Mesendoderm (in vitro differentiated cells): ENCODE measurements around the gene COL12A1.

Experiments
- DNase-seq: peaks from one replicate; pipeline ENCODE4 v3.0.0; 2013
- H2AK5ac ChIP-seq: 2 replicates; pipeline ENCODE4 v1.6.1; 2013; ENCODE audit warnings: low read length, inconsistent platforms
- H2BK120ac ChIP-seq: 2 replicates; pipeline ENCODE4 v1.6.1; 2013; ENCODE audit warnings: low read depth, mild to moderate bottlenecking, low read length, moderate library complexity, mixed read lengths
- H2BK15ac ChIP-seq: replicated peaks from 2 replicates; pipeline ENCODE4 v1.6.1; 2013; ENCODE audit warnings: low read depth, mild to moderate bottlenecking, moderate library complexity
- H2BK5ac ChIP-seq: 2 replicates; pipeline ENCODE4 v1.6.1; 2013; ENCODE audit warnings: low read length, inconsistent platforms
- H3K18ac ChIP-seq: 2 replicates; pipeline ENCODE4 v1.6.1; 2013; ENCODE audit warnings: mild to moderate bottlenecking, low read length, mixed read lengths
- H3K23ac ChIP-seq: one replicate; pipeline ENCODE4 v1.6.1; 2013; ENCODE audit warnings: low read length
- H3K27ac ChIP-seq: 2 replicates; pipeline ENCODE4 v1.5.1; 2013; ENCODE audit warnings: low read depth, mild to moderate bottlenecking, inconsistent platforms, low read length, moderate library complexity
- H3K27me3 ChIP-seq: 2 replicates; pipeline ENCODE4 v1.6.1; 2013; ENCODE audit warnings: low read length, control low read depth, mild to moderate bottlenecking, inconsistent platforms; ENCODE audit not compliant: insufficient read depth, poor library complexity
- H3K36me3 ChIP-seq: 2 replicates; pipeline ENCODE4 v1.6.1; 2013; ENCODE audit warnings: low read length, inconsistent platforms; ENCODE audit not compliant: control insufficient read depth, insufficient read depth
- H3K4ac ChIP-seq: one replicate; pipeline ENCODE4 v1.6.1; 2013; ENCODE audit warnings: low read depth, mild to moderate bottlenecking, low read length, moderate library complexity
- H3K4me1 ChIP-seq: 2 replicates; pipeline ENCODE4 v1.6.1; 2013; ENCODE audit warnings: low read depth, low read length, inconsistent platforms; ENCODE audit not compliant: control insufficient read depth
- H3K4me2 ChIP-seq: 2 replicates; pipeline ENCODE4 v1.6.1; 2013; ENCODE audit warnings: low read length
- H3K4me3 ChIP-seq: 2 replicates; pipeline ENCODE4 v1.5.1; 2013; ENCODE audit warnings: mild to moderate bottlenecking, low read length
- H3K56ac ChIP-seq: one replicate; pipeline ENCODE4 v1.6.1; 2013; ENCODE audit warnings: low read length
- H3K79me1 ChIP-seq: 2 replicates; pipeline ENCODE4 v1.6.1; 2013; ENCODE audit warnings: low read length, inconsistent platforms
- H3K79me2 ChIP-seq: 2 replicates; pipeline ENCODE4 v1.6.1; 2013; ENCODE audit warnings: mild to moderate bottlenecking, low read length; ENCODE audit not compliant: control insufficient read depth, insufficient read depth
- H3K9ac ChIP-seq: 2 replicates; pipeline ENCODE4 v1.6.1; 2013; ENCODE audit warnings: low read length, inconsistent platforms
- H4K5ac ChIP-seq: one replicate; pipeline ENCODE4 v1.6.1; 2013; ENCODE audit warnings: low read length
- H4K8ac ChIP-seq: one replicate; pipeline ENCODE4 v1.6.1; 2013; ENCODE audit warnings: low read depth, mild to moderate bottlenecking, control low read depth, low read length, moderate library complexity
- WGBS: extraction: QIAGEN DNeasy Blood & Tissue Kit; methylation state at CpG from one replicate; pipeline ENCODE4 v1.1.7; 2013; ENCODE audit warnings: low lambda C conversion rate, missing lambda C conversion rate; ENCODE audit not compliant: insufficient coverage; ENCODE audit errors: extremely low coverage; 5-methylcytosine and 5-hydroxymethylcytosine counted together

Gene COL12A1

GRCh38 chr6:75128878-75129570 is 76.8 kb downstream of the COL12A1 start:
- Histone ChIP-seq H3K27me3 (no peaks in the 10 kb centered on the region), H3K27ac (no peak overlapping the region), H2BK15ac (no peak overlapping the region), H3K23ac (no peak overlapping the region), H3K79me2 (no peaks in the 10 kb centered on the region), H3K4me2 (no peak overlapping the region), H3K4me3 (no peak overlapping the region), H3K56ac (no peak overlapping the region), H2BK5ac (no peak overlapping the region), H2BK120ac (no peak overlapping the region), H3K4ac (no peak overlapping the region), H3K18ac (no peak overlapping the region), H3K79me1 (no peaks in the 10 kb centered on the region), H4K5ac (no peak overlapping the region), H3K4me1 (no peaks in the 10 kb centered on the region), H3K36me3 (no peaks in the 10 kb centered on the region), H3K9ac (no peak overlapping the region), H2AK5ac (no peak overlapping the region), H4K8ac (no peak overlapping the region)
- no CpG with 5 or more reads among the region's 3 CpGs for WGBS
- no peak for DNase-seq

GRCh38 chr6:75126518-75126917 is 79.3 kb downstream of the COL12A1 start:
- H3K27me3 ChIP-seq, result no peaks in the 10 kb centered on the region
- no peak overlapping the region for H2BK15ac ChIP-seq
- H2BK120ac ChIP-seq, result no peak overlapping the region
- H3K27ac ChIP-seq, result no peak overlapping the region
- no peak for DNase-seq
- H3K79me2 ChIP-seq, result no peaks in the 10 kb centered on the region
- H3K23ac ChIP-seq, result no peak overlapping the region
- no peak overlapping the region for H4K5ac ChIP-seq
- no peak overlapping the region for H3K4me3 ChIP-seq
- H3K4me2 ChIP-seq, result no peak overlapping the region
- no peak overlapping the region for H3K4ac ChIP-seq
- no peaks in the 10 kb centered on the region for H3K4me1 ChIP-seq
- no peaks in the 10 kb centered on the region for H3K79me1 ChIP-seq
- WGBS, result no CpG with 5 or more reads among the region's 2 CpGs
- H4K8ac ChIP-seq, result no peak overlapping the region
- H3K56ac ChIP-seq, result no peak overlapping the region
- H3K18ac ChIP-seq, result no peak overlapping the region
- H3K36me3 ChIP-seq, result no peaks in the 10 kb centered on the region
- no peak overlapping the region for H2AK5ac ChIP-seq
- no peak overlapping the region for H2BK5ac ChIP-seq
- H3K9ac ChIP-seq, result no peak overlapping the region

- H3K79me1 ChIP-seq, result no peaks in the 10 kb centered on the region
- no peak overlapping the region for H3K4me3 ChIP-seq
- no peak overlapping the region for H2BK15ac ChIP-seq
- no peak overlapping the region for H2BK120ac ChIP-seq
- no peak overlapping the region for H3K18ac ChIP-seq
- DNase-seq, result no peak
- no peak overlapping the region for H3K27ac ChIP-seq
- no peaks in the 10 kb centered on the region for H3K36me3 ChIP-seq
- H3K4me1 ChIP-seq, result no peaks in the 10 kb centered on the region
- H3K23ac ChIP-seq, result no peak overlapping the region
- H2BK5ac ChIP-seq, result no peak overlapping the region
- H3K4me2 ChIP-seq, result no peak overlapping the region
- no peaks in the 10 kb centered on the region for H3K79me2 ChIP-seq
- no peaks in the 10 kb centered on the region for H3K27me3 ChIP-seq
- no peak overlapping the region for H3K4ac ChIP-seq
- no peak overlapping the region for H2AK5ac ChIP-seq
- whole genome bisulfite sequencing, result no CpG with 5 or more reads among the region's 2 CpGs
- H4K5ac ChIP-seq, result no peak overlapping the region
- no peak overlapping the region for H3K56ac ChIP-seq
- H3K9ac ChIP-seq, result no peak overlapping the region
- H4K8ac ChIP-seq, result no peak overlapping the region
These were observed 80.9 kb downstream of the COL12A1 start for GRCh38 chr6:75124983-75125382.

GRCh38 chr6:75124085-75124484 is 81.8 kb downstream of the COL12A1 start:
- Histone ChIP-seq H3K4me3 (no peak overlapping the region), H4K8ac (no peak overlapping the region), H2BK120ac (no peak overlapping the region), H2BK5ac (no peak overlapping the region), H3K23ac (no peak overlapping the region), H3K79me2 (no peaks in the 10 kb centered on the region), H3K4ac (no peak overlapping the region), H4K5ac (no peak overlapping the region), H3K36me3 (no peaks in the 10 kb centered on the region), H2BK15ac (no peak overlapping the region), H3K4me2 (no peak overlapping the region), H3K27ac (no peak overlapping the region), H3K56ac (no peak overlapping the region), H3K9ac (no peak overlapping the region), H3K27me3 (no peaks in the 10 kb centered on the region), H2AK5ac (no peak overlapping the region), H3K4me1 (no peaks in the 10 kb centered on the region), H3K18ac (no peak overlapping the region), H3K79me1 (no peaks in the 10 kb centered on the region)
- no CpG with 5 or more reads among the region's 2 CpGs for WGBS
- no peak for DNase-seq

GRCh38 chr6:75118925-75119515 is 86.8 kb downstream of the COL12A1 start:
- Histone ChIP-seq H3K4ac (no peak overlapping the region), H3K9ac (no peak overlapping the region), H3K27ac (no peak overlapping the region), H3K18ac (no peak overlapping the region), H2BK15ac (no peak overlapping the region), H3K27me3 (no peaks in the 10 kb centered on the region), H3K4me3 (no peak overlapping the region), H3K79me2 (no peaks in the 10 kb centered on the region), H3K36me3 (no peaks in the 10 kb centered on the region), H2BK5ac (no peak overlapping the region), H3K4me2 (no peak overlapping the region), H2BK120ac (no peak overlapping the region), H3K4me1 (no peaks in the 10 kb centered on the region), H4K8ac (no peak overlapping the region), H4K5ac (no peak overlapping the region), H3K56ac (no peak overlapping the region), H2AK5ac (no peak overlapping the region), H3K23ac (no peak overlapping the region), H3K79me1 (no peaks in the 10 kb centered on the region)
- WGBS, result no CpG with 5 or more reads among the region's 8 CpGs
- peak; percentile 33 for DNase-seq

- Histone ChIP-seq H3K4ac (no peak overlapping the region), H3K27ac (no peak overlapping the region), H2BK5ac (no peak overlapping the region), H3K36me3 (no peaks in the 10 kb centered on the region), H3K4me2 (no peak overlapping the region), H2BK15ac (no peak overlapping the region), H3K18ac (no peak overlapping the region), H3K4me3 (no peak overlapping the region), H3K79me2 (no peaks in the 10 kb centered on the region), H3K79me1 (no peaks in the 10 kb centered on the region), H4K5ac (no peak overlapping the region), H3K56ac (no peak overlapping the region), H3K27me3 (no peaks in the 10 kb centered on the region), H2AK5ac (no peak overlapping the region), H3K9ac (no peak overlapping the region), H2BK120ac (no peak overlapping the region), H3K23ac (no peak overlapping the region), H4K8ac (no peak overlapping the region), H3K4me1 (no peaks in the 10 kb centered on the region)
- DNase-seq, result no peak
- no CpG with 5 or more reads among the region's 2 CpGs for WGBS
These were observed 88.2 kb downstream of the COL12A1 start for GRCh38 chr6:75117701-75118100.
